Measurements from ENCODE around the gene CIC. TPM values are rescaled to one million over a fixed set of nuclear protein-coding genes. Genes with fewer than 3 reads are reported as not detected.

Gene CIC
- total and polyA plus RNA-seq, 9 of the 15 experiments (the other 6 are each of a cell fraction or from before 2014, with no cell fraction given) = 0.07 to 44.7 (median 8.6) TPM

GRCh38 chr19:42244347-42245220, 24.5 kb upstream of the CIC start (continued):
- TF ChIP-seq ZNF274 (IDR thresholded peaks at IDR 0.05; ENCODE audit: borderline replicate concordance, low read depth, low read length) = no peak
- no peak for TF ChIP-seq ILK (tag; IDR thresholded peaks at IDR 0.05; ENCODE audit: borderline replicate concordance, low read depth)
- TF ChIP-seq PHF8 (IDR thresholded peaks at IDR 0.05; ENCODE audit: borderline replicate concordance, low read length) = peak; percentile 30; the same call in 1 of the 2 replicates
- TF ChIP-seq ZKSCAN3 (CRISPR knock-in tag; IDR thresholded peaks at IDR 0.05) = no peak
- TF ChIP-seq STAT5B (CRISPR knock-in tag; IDR thresholded peaks at IDR 0.05) = no peak
- TF ChIP-seq NCOA6 (IDR thresholded peaks at IDR 0.05) = no peak
- TF ChIP-seq SFPQ (IDR thresholded peaks at IDR 0.05; ENCODE audit: low read depth, low read length) = no peak
- TF ChIP-seq HCFC1 (IDR thresholded peaks at IDR 0.05; ENCODE audit: low read depth, low read length) = peak; percentile 99
- TF ChIP-seq IRF9 (tag; IDR thresholded peaks at IDR 0.05) = no peak
- TF ChIP-seq CHD2 (IDR thresholded peaks at IDR 0.05; ENCODE audit: low read depth, low read length) = peak; percentile 70
- TF ChIP-seq PHF21A (IDR thresholded peaks at IDR 0.05; ENCODE audit: borderline replicate concordance, low read depth) = no peak
- TF ChIP-seq ZC3H11A (IDR thresholded peaks at IDR 0.05; ENCODE audit: low read depth, low read length) = no peak
- peak; percentile 13; the same call in 1 of the 2 replicates for TF ChIP-seq SOX6 (IDR thresholded peaks at IDR 0.05)
- no peak for TF ChIP-seq NFE2 (IDR thresholded peaks at IDR 0.05; ENCODE audit: low read depth)
- TF ChIP-seq USF2 (CRISPR knock-in tag; IDR thresholded peaks at IDR 0.05) = peak; percentile 80
- peak; percentile 95 for TF ChIP-seq ELF4 (CRISPR knock-in tag; IDR thresholded peaks at IDR 0.05)
- TF ChIP-seq IRF1 (CRISPR knock-in tag; IDR thresholded peaks at IDR 0.05; ENCODE audit: borderline replicate concordance) = no peak
- no peak for TF ChIP-seq MCM5 (IDR thresholded peaks at IDR 0.05; ENCODE audit: low read depth)
- no peak for TF ChIP-seq HOXB6 (CRISPR knock-in tag; IDR thresholded peaks at IDR 0.05; ENCODE audit: borderline replicate concordance)
- TF ChIP-seq ZNF197 (CRISPR knock-in tag; IDR thresholded peaks at IDR 0.05; ENCODE audit: low read depth) = peak; percentile 84
- no peak for TF ChIP-seq PYGO2 (tag; IDR thresholded peaks at IDR 0.05)
- TF ChIP-seq GTF2A2 (tag; IDR thresholded peaks at IDR 0.05) = no peak
- 0 out of 2 replicates have a peak, but pooled peaks have one; percentile 71 for TF ChIP-seq SMAD3 (CRISPR knock-in tag; conservative IDR thresholded peaks at IDR 0.05)
- peak; percentile 78; the same call in 1 of the 2 replicates for TF ChIP-seq KAT7 (CRISPR knock-in tag; IDR thresholded peaks at IDR 0.05; ENCODE audit: borderline replicate concordance)
- TF ChIP-seq ZNF224 (CRISPR knock-in tag; IDR thresholded peaks at IDR 0.05) = no peak
- no peak for TF ChIP-seq SNRNP70 (optimal IDR thresholded peaks at IDR 0.05; ENCODE audit: low read depth, low read length)
